Neural cell (in vitro differentiated cells): Measurements from ENCODE around the gene ERMAP. TPM values are rescaled to one million over a fixed set of nuclear protein-coding genes. Genes with fewer than 3 reads are reported as not detected.

Experiments used
- H2AFZ ChIP-seq: fragments of 200-600, 300-800 bp; sonication (generic), shearing (Covaris generic); 2 replicates; pipeline ENCODE4 v1.6.0; 2014; ENCODE audit warnings: low read depth, mild to moderate bottlenecking, antibody characterized with exemption, low read length, moderate library complexity
- H3F3A ChIP-seq: fragments of 200-600 bp; shearing (Covaris generic); 2 replicates; pipeline ENCODE4 v1.6.1; 2016; ENCODE audit warnings: mild to moderate bottlenecking, moderate library complexity, mixed read lengths, antibody characterized with exemption, low read length; ENCODE audit not compliant: insufficient read depth, poor library complexity, severe bottlenecking
- H3K27ac ChIP-seq: fragments of 200-600, 300-800 bp; sonication (generic), shearing (Covaris generic); 2 replicates; pipeline ENCODE4 v1.5.1; 2014; ENCODE audit warnings: mild to moderate bottlenecking, low read length, moderate library complexity
- H3K27me3 ChIP-seq: fragments of 300-800, 200-600 bp; sonication (generic), shearing (Covaris generic); 2 replicates; pipeline ENCODE4 v1.6.0; 2014; ENCODE audit warnings: mild to moderate bottlenecking, low read depth, low read length, moderate library complexity; ENCODE audit not compliant: insufficient read depth
- H3K36me3 ChIP-seq: fragments of 300-800, 200-600 bp; sonication (generic), shearing (Covaris generic); 2 replicates; pipeline ENCODE4 v1.5.1; 2014; ENCODE audit warnings: mild to moderate bottlenecking, antibody characterized with exemption, low read length, moderate library complexity; ENCODE audit not compliant: insufficient read depth
- H3K4me2 ChIP-seq: fragments of 300-800, 200-600 bp; sonication (generic), shearing (Covaris generic); 2 replicates; pipeline ENCODE4 v1.6.0; 2014; ENCODE audit warnings: mild to moderate bottlenecking, low read length
- H3K4me3 ChIP-seq: fragments of 300-800, 200-600 bp; sonication (generic), shearing (Covaris generic); 2 replicates; pipeline ENCODE4 v1.5.1; 2014; ENCODE audit warnings: mild to moderate bottlenecking, low read length, moderate library complexity
- H3K79me2 ChIP-seq: fragments of 200-600 bp; shearing (Covaris generic); replicated peaks from 2 replicates; pipeline ENCODE4 v1.6.0; 2014; ENCODE audit warnings: mild to moderate bottlenecking, low read length, moderate library complexity; ENCODE audit not compliant: insufficient read depth
- H3K9ac ChIP-seq: fragments of 300-800, 200-600 bp; sonication (generic), shearing (Covaris generic); 2 replicates; pipeline ENCODE4 v1.6.1; 2016; ENCODE audit warnings: mild to moderate bottlenecking, low read length, mixed read lengths
- H3K9me2 ChIP-seq: fragments of 200-600 bp; shearing (Covaris generic); 2 replicates; pipeline ENCODE4 v1.6.1; 2016; ENCODE audit warnings: mild to moderate bottlenecking, low read length, mixed read lengths; ENCODE audit not compliant: insufficient read depth
- H3K9me3 ChIP-seq: fragments of 200-600, 300-800 bp; sonication (generic), shearing (Covaris generic); 2 replicates; pipeline ENCODE4 v1.6.1; 2016; ENCODE audit warnings: mild to moderate bottlenecking, mixed run types, low read length, moderate library complexity, mixed read lengths
- H4K20me1 ChIP-seq: fragments of 200-600 bp; shearing (Covaris generic); 2 replicates; pipeline ENCODE4 v1.6.1; 2016; ENCODE audit warnings: mild to moderate bottlenecking, mixed run types; ENCODE audit not compliant: insufficient read depth
- CTCF ChIP-seq: fragments of 450-650 bp; IDR thresholded peaks from 2 replicates; pipeline ENCODE4 v1.5.1; 2014; ENCODE audit warnings: antibody characterized with exemption, mild to moderate bottlenecking, moderate library complexity; ENCODE audit not compliant: poor library complexity, severe bottlenecking
- EP300 ChIP-seq: fragments of 450-650 bp; conservative IDR thresholded peaks from 2 replicates; pipeline ENCODE4 v1.6.1; 2014; ENCODE audit warnings: antibody characterized with exemption, mild to moderate bottlenecking, moderate library complexity; ENCODE audit not compliant: poor library complexity, severe bottlenecking
- EZH2 ChIP-seq: fragments of 200-600, 300-800 bp; shearing (Covaris generic), sonication (generic); IDR thresholded peaks from 2 replicates; pipeline ENCODE4 v1.6.1; 2014; ENCODE audit warnings: antibody characterized with exemption, low read length, borderline replicate concordance, mild to moderate bottlenecking; ENCODE audit not compliant: insufficient read depth, poor library complexity, severe bottlenecking
- MXI1 ChIP-seq: fragments of 450-650 bp; conservative IDR thresholded peaks from 2 replicates; pipeline ENCODE4 v1.6.1; 2014; ENCODE audit warnings: antibody characterized with exemption, mild to moderate bottlenecking; ENCODE audit not compliant: poor library complexity, severe bottlenecking
- POLR2AphosphoS5 ChIP-seq: IDR thresholded peaks from 2 replicates; pipeline ENCODE4 v1.6.1; 2012
- RAD21 ChIP-seq: fragments of 450-650 bp; conservative IDR thresholded peaks from 2 replicates; pipeline ENCODE4 v1.6.1; 2014; ENCODE audit warnings: antibody characterized with exemption, mild to moderate bottlenecking, moderate library complexity
- REST ChIP-seq: IDR thresholded peaks from 2 replicates; pipeline ENCODE4 v1.6.1; 2012; ENCODE audit warnings: borderline replicate concordance
- SMC3 ChIP-seq: fragments of 450-650 bp; conservative IDR thresholded peaks from 2 replicates; pipeline ENCODE4 v1.6.1; 2014; ENCODE audit warnings: antibody characterized with exemption, mild to moderate bottlenecking, moderate library complexity; ENCODE audit not compliant: poor library complexity
- TAF1 ChIP-seq: IDR thresholded peaks from 2 replicates; pipeline ENCODE4 v1.6.1; 2012; ENCODE audit warnings: low read depth
- polyA plus RNA-seq: library from polyadenylated mRNA; depleted of rRNA; stranded (reverse); fragments of >200 nt; gene quantifications from 2 replicates; pipeline ENCODE4 v1.2.3, GENCODE V29; 2014

The ERMAP gene
- polyA plus RNA-seq, 1 donor from 2014 or later = 10.6 TPM

GRCh38 chr1:42887366-42887765 is 70.4 kb downstream of the ERMAP start:
- TF ChIP-seq POLR2AphosphoS5 (no peak), SMC3 (no peak), RAD21 (no peak), EZH2 (no peak), MXI1 (no peak), REST (no peak), CTCF (no peak), EP300 (no peak), TAF1 (no peak)
- H3K4me3 ChIP-seq = no peak overlapping the region
- no peak overlapping the region for H3K4me2 ChIP-seq
- H3K36me3 ChIP-seq = no peaks in the 10 kb centered on the region
- H3K9me2 ChIP-seq = no peaks in the 10 kb centered on the region
- no peaks in the 10 kb centered on the region for H4K20me1 ChIP-seq
- no peaks in the 10 kb centered on the region for H3K79me2 ChIP-seq
- no peak overlapping the region for H3K9ac ChIP-seq
- no peaks in the 10 kb centered on the region for H3K27me3 ChIP-seq
- no peak overlapping the region for H2AFZ ChIP-seq
- no peaks in the 10 kb centered on the region for H3F3A ChIP-seq
- H3K9me3 ChIP-seq = no peaks in the 10 kb centered on the region
- H3K27ac ChIP-seq = no peak overlapping the region

- H3F3A ChIP-seq = no peaks in the 10 kb centered on the region
- TF ChIP-seq REST (no peak), TAF1 (no peak), CTCF (no peak), RAD21 (no peak), MXI1 (no peak), EP300 (no peak), SMC3 (no peak), EZH2 (no peak), POLR2AphosphoS5 (no peak)
- H4K20me1 ChIP-seq = no peaks in the 10 kb centered on the region
- H3K9ac ChIP-seq = no peak overlapping the region
- H2AFZ ChIP-seq = no peak overlapping the region
- no peaks in the 10 kb centered on the region for H3K27me3 ChIP-seq
- no peak overlapping the region for H3K4me2 ChIP-seq
- no peak overlapping the region for H3K4me3 ChIP-seq
- no peaks in the 10 kb centered on the region for H3K79me2 ChIP-seq
- H3K36me3 ChIP-seq = no peaks in the 10 kb centered on the region
- H3K9me3 ChIP-seq = no peaks in the 10 kb centered on the region
- no peaks in the 10 kb centered on the region for H3K9me2 ChIP-seq
- no peak overlapping the region for H3K27ac ChIP-seq
Measured at GRCh38 chr1:42888013-42888633, 71.2 kb downstream of the ERMAP start.
